OCI-LY3 (cell line): ENCODE data around the gene MAP3K6.

Source experiments
- EZH2phosphoT487 ChIP-seq: fragments of 200-600 bp; shearing (Covaris generic); IDR thresholded peaks from 2 replicates; pipeline ENCODE4 v1.6.1; 2018; ENCODE audit warnings: antibody characterized with exemption, mixed run types, low read depth
- TF ChIP-seq, protein P1 (sequence below): fragments of 200-600, 300-600 bp; sonication (generic); IDR thresholded peaks from 2 replicates; pipeline ENCODE4 v1.5.1; 2014; ENCODE audit warnings: antibody characterized with exemption, low read length, low read depth

GRCh38 chr1:27393641-27394281 is 27.0 kb upstream of the MAP3K6 start:
- TF ChIP-seq, protein P1, sequence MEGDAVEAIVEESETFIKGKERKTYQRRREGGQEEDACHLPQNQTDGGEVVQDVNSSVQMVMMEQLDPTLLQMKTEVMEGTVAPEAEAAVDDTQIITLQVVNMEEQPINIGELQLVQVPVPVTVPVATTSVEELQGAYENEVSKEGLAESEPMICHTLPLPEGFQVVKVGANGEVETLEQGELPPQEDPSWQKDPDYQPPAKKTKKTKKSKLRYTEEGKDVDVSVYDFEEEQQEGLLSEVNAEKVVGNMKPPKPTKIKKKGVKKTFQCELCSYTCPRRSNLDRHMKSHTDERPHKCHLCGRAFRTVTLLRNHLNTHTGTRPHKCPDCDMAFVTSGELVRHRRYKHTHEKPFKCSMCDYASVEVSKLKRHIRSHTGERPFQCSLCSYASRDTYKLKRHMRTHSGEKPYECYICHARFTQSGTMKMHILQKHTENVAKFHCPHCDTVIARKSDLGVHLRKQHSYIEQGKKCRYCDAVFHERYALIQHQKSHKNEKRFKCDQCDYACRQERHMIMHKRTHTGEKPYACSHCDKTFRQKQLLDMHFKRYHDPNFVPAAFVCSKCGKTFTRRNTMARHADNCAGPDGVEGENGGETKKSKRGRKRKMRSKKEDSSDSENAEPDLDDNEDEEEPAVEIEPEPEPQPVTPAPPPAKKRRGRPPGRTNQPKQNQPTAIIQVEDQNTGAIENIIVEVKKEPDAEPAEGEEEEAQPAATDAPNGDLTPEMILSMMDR: no peak
- TF ChIP-seq EZH2phosphoT487: no peak
